Activated B cell treated with CpG ODN at 0.5 μM for 24 hours (primary cell): ENCODE measurements around the gene NFATC3. TPM values are rescaled to one million over a fixed set of nuclear protein-coding genes. Genes with fewer than 3 reads are reported as not detected.
A peak's percentile ranks its signal among the peaks of the same experiment; 100 is the strongest.

Source experiments
- ATAC-seq: fragments of 200-7000 bp; cut with Tn5 transposase; one replicate; pipeline ENCODE4 v1.10.0; 2021; ENCODE audit warnings: low read depth, mild to moderate bottlenecking, moderate library complexity
- CTCF ChIA-PET: fragments of 350-600 bp; sonication (Branson Sonifier 250); formaldehyde crosslinking; loops from one replicate; lab custom pipeline; 2021; ENCODE audit warnings: antibody characterized with exemption; lab: Charles Lee
- POLR2A ChIA-PET: fragments of 350-600 bp; sonication (Branson Sonifier 250); formaldehyde crosslinking; loops from one replicate; lab custom pipeline; 2021; ENCODE audit warnings: antibody characterized with exemption; lab: Charles Lee
- DNase-seq: peaks from one replicate; pipeline ENCODE4 v3.0.0; 2022
- H3K27ac Mint-ChIP-seq: one replicate; pipeline ENCODE4 v1.8.0; 2020; ENCODE audit warnings: mixed read lengths
- H3K27me3 Mint-ChIP-seq: one replicate; pipeline ENCODE4 v1.8.0; 2021; ENCODE audit warnings: mixed read lengths
- H3K36me3 Mint-ChIP-seq: one replicate; pipeline ENCODE4 v1.8.0; 2021; ENCODE audit warnings: low read depth, mixed read lengths
- H3K4me1 Mint-ChIP-seq: one replicate; pipeline ENCODE4 v1.8.0; 2021; ENCODE audit warnings: mixed read lengths
- H3K4me3 Mint-ChIP-seq: one replicate; pipeline ENCODE4 v1.8.0; 2020; ENCODE audit warnings: mild to moderate bottlenecking, mixed read lengths
- H3K9me3 Mint-ChIP-seq: one replicate; pipeline ENCODE4 v1.8.0; 2020; ENCODE audit warnings: mixed read lengths
- intact Hi-C: fragments of 100-400 bp; cut with micrococcal nuclease; formaldehyde crosslinking; loops from one replicate; pipeline ENCODE4 v1.15.1; 2024
- total RNA-seq: library from RNA; stranded (reverse); gene quantifications from 2 replicates; pipeline ENCODE4 v1.2.3, GENCODE V29; 2022
- TF ChIP-seq, protein P1 (sequence below): fragments of 200-600 bp; IDR thresholded peaks from one replicate; pipeline ENCODE4 v1.8.0; 2022; ENCODE audit warnings: antibody characterized with exemption, mild to moderate bottlenecking

NFATC3 gene
- total RNA-seq, 1 donor from 2014 or later: 72.0 TPM

DNA sequence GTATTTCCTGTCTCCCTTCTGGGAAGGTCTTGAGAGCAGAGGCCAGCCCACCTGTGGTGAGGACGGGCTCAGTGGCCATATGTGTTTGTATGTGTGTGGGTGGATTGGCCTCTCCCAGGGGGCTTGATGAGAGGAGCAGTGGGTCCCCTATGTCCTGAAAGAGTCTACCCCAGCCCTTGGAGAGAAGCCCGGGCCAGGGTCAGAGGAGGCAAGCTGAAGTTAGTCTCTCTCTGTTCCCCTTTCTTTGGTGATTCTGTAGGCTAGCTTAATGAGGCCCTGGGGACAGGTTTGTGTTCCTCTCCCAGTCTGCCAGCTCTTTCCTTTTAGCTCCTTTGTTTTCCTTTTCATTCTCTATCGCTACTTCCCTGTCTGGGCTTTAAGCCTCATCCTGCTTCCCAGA is 23.8 kb upstream of the NFATC3 start:
- no peak for DNase-seq
- TF ChIP-seq, protein P1, sequence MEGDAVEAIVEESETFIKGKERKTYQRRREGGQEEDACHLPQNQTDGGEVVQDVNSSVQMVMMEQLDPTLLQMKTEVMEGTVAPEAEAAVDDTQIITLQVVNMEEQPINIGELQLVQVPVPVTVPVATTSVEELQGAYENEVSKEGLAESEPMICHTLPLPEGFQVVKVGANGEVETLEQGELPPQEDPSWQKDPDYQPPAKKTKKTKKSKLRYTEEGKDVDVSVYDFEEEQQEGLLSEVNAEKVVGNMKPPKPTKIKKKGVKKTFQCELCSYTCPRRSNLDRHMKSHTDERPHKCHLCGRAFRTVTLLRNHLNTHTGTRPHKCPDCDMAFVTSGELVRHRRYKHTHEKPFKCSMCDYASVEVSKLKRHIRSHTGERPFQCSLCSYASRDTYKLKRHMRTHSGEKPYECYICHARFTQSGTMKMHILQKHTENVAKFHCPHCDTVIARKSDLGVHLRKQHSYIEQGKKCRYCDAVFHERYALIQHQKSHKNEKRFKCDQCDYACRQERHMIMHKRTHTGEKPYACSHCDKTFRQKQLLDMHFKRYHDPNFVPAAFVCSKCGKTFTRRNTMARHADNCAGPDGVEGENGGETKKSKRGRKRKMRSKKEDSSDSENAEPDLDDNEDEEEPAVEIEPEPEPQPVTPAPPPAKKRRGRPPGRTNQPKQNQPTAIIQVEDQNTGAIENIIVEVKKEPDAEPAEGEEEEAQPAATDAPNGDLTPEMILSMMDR: no peak
- no peak for ATAC-seq
- Mint-ChIP-seq H3K9me3 (no peaks in the 10 kb centered on the region), H3K36me3 (peaks cover 81% of the 10 kb centered on the region), H3K27me3 (no peaks in the 10 kb centered on the region), H3K27ac (peak overlapping the region; percentile 31), H3K4me3 (no peak overlapping the region), H3K4me1 (peaks cover 20% of the 10 kb centered on the region)
- CTCF ChIA-PET: interaction anchor here (1.0 to 1.6 kb wide), 5 partner anchors 11 to 245 kb away, joined by 3 to 7 read pairs (median 4); no protein-coding TSS in a partner anchor
- intact Hi-C loops: no loop called here
- POLR2A ChIA-PET: interaction anchor here (0.6 to 1.2 kb wide), 3 partner anchors 9 to 561 kb away, joined by 3 to 5 read pairs (median 3); no protein-coding TSS in a partner anchor

DNA sequence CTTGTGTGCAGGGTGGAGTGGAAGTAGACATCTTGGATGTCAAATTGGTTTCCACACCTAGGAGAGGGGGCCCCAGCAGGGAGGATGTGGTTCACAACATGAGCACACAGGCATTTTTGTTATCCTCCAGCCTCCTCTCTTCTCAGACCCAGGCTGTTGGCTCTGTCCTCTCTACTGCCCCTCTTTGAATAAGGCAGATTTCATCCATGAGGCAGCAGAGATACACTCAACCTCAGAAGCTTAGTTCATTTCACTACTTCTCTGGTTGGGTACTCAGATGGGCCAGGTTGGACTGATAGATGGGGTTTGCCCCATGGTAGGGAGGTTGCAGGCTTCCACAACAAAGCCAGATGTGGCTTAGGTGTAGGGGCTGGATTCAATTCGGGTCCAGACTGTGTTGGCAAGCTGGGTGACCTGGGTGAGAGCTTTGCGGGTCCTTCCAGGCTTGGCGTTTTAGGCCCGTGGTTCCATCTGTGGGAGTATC is 22.2 kb upstream of the NFATC3 start:
- intact Hi-C loops: no loop called here
- no peaks in the 10 kb centered on the region for H3K9me3 Mint-ChIP-seq
- ATAC-seq (no peak), DNase-seq (no peak)
- ChIA-PET POLR2A (interaction anchor here (1.0 kb wide), 1 partner anchor 11 kb away, joined by 4 read pairs; no protein-coding TSS in a partner anchor), CTCF (interaction anchor here (0.7 to 2.1 kb wide), 3 partner anchors 179 to 247 kb away, joined by 3 to 9 read pairs (median 4); no protein-coding TSS in a partner anchor)
- H3K36me3 Mint-ChIP-seq: peaks cover 84% of the 10 kb centered on the region
- TF ChIP-seq, protein P1: no peak
- H3K27me3 Mint-ChIP-seq: no peaks in the 10 kb centered on the region
- H3K27ac Mint-ChIP-seq: no peak overlapping the region
- H3K4me1 Mint-ChIP-seq: peaks cover 20% of the 10 kb centered on the region
- H3K4me3 Mint-ChIP-seq: no peak overlapping the region

DNA sequence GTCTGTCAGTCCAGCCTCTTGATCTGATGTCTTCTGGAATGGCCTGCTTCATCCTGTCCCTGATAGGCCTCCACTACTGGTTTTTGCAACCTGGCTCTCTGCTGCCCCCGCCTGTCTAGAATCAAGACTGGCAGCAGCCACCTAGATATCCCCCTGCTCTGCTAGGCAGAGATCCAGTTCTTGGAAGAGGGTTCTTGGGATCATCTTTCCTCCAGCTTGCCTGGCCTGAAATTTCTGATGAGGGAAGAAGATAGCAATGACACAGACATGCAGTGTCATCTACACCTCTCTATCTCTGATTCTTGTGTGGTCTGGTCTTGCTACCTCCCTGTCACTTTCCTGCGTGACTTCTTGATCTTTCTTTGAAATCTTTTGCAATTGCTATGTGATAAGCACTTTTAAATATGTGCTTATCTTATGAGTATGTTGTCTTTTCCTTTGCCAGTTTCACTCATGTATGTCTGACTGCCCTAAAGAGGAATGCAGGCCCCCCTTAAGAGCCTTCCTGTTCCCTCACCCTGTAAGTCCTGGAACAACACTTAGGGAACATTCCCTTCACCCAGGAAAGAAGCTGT is 20.3 kb upstream of the NFATC3 start:
- Mint-ChIP-seq H3K4me3 (no peak overlapping the region), H3K4me1 (peaks cover 27% of the 10 kb centered on the region), H3K36me3 (peaks cover 78% of the 10 kb centered on the region)

DNA sequence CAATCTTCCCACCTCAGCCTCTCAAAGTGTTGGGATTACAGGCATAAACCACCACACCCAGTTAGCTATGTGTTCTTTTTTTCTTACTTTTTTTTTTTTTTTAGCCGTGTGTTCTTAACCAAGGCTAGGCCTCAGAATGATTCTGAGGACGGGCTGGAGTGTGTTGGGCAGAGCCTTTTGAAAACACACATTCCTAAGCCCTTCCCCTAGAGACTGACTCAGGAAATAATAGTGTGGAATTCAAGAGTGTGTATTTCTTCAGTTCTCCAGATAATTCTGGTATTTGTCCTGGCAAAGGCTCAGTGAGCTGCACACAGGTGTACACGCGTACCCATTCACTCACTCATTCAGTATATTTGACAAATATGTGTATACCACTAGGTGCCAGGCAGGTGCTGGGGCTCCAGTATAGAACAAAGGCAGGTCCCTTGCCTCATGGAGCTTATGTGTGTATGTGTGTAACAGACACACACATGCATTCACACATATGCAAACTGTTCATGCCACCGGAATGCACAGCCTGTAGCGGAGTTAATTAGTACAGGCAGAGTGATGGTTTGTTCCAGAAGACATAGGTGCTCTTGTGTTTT is 19.4 kb upstream of the NFATC3 start:
- no peak overlapping the region for H3K4me3 Mint-ChIP-seq
- H3K4me1 Mint-ChIP-seq: peaks cover 37% of the 10 kb centered on the region
- ATAC-seq (no peak), DNase-seq (no peak)
- intact Hi-C loops: loop anchor here (2.0 kb wide), 1 partner anchor 51 kb away; no protein-coding TSS in a partner anchor
- POLR2A ChIA-PET: interaction anchor here (0.6 to 2.0 kb wide), 7 partner anchors 8 to 1405 kb away, joined by 3 to 7 read pairs (median 4); partner anchors contain the start of gene NFATC3
- no peaks in the 10 kb centered on the region for H3K9me3 Mint-ChIP-seq
- TF ChIP-seq, protein P1: no peak
- H3K27me3 Mint-ChIP-seq: no peaks in the 10 kb centered on the region
- peaks cover 82% of the 10 kb centered on the region for H3K36me3 Mint-ChIP-seq
- CTCF ChIA-PET: interaction anchor here (0.7 to 3.5 kb wide), 11 partner anchors 9 to 249 kb away, joined by 3 to 17 read pairs (median 3); partner anchors contain the start of gene NFATC3
- H3K27ac Mint-ChIP-seq: no peak overlapping the region

More for the DNA sequence above, 20.3 kb upstream of the NFATC3 start:
- no peaks in the 10 kb centered on the region for H3K9me3 Mint-ChIP-seq
- TF ChIP-seq, protein P1: no peak
- peak; percentile 93 for ATAC-seq
- no peak overlapping the region for H3K27ac Mint-ChIP-seq
- DNase-seq: peak; percentile 52
- intact Hi-C loops: loop anchor here (1.0 to 2.0 kb wide), 5 partner anchors 10 to 249 kb away; no protein-coding TSS in a partner anchor
- H3K27me3 Mint-ChIP-seq: no peaks in the 10 kb centered on the region
- ChIA-PET POLR2A (interaction anchor here (0.6 to 2.0 kb wide), 4 partner anchors 9 to 1406 kb away, joined by 3 to 7 read pairs (median 4); no protein-coding TSS in a partner anchor), CTCF (interaction anchor here (0.7 to 3.5 kb wide), 10 partner anchors 10 to 249 kb away, joined by 3 to 17 read pairs (median 4); partner anchors contain the start of gene NFATC3)
